IPS DF 4.7 (cell line): ENCODE results near the gene MTCL1.

ENCODE experiments used
- DNase-seq: peaks from one replicate; pipeline ENCODE4 v3.0.0-alpha.2; 2013; ENCODE audit warnings: low spot score; ENCODE audit errors: extremely low read depth

The MTCL1 gene

GRCh38 chr18:8709248-8710059 is 4.1 kb downstream of the MTCL1 start:
- DNase-seq = no peak

- DNase-seq = no peak
Measured at GRCh38 chr18:8711736-8712135, 6.4 kb downstream of the MTCL1 start.

GRCh38 chr18:8713691-8714090 is 8.3 kb downstream of the MTCL1 start:
- no peak for DNase-seq

GRCh38 chr18:8715599-8715998 is 10.2 kb downstream of the MTCL1 start:
- no peak for DNase-seq

- DNase-seq = no peak
Measured at GRCh38 chr18:8717011-8717770, 11.8 kb downstream of the MTCL1 start.

- DNase-seq = no peak
Measured at GRCh38 chr18:8718401-8718913, 13.1 kb downstream of the MTCL1 start.

- DNase-seq = no peak
Measured at GRCh38 chr18:8719192-8719591, 13.8 kb downstream of the MTCL1 start.

- DNase-seq = no peak
Measured at GRCh38 chr18:8720141-8720540, 14.8 kb downstream of the MTCL1 start.

GRCh38 chr18:8721094-8721669 is 15.8 kb downstream of the MTCL1 start:
- no peak for DNase-seq

- DNase-seq = no peak
Measured at GRCh38 chr18:8721716-8722115, 16.4 kb downstream of the MTCL1 start.

GRCh38 chr18:8722946-8723820 is 17.8 kb downstream of the MTCL1 start:
- DNase-seq = no peak

GRCh38 chr18:8724452-8724851 is 19.1 kb downstream of the MTCL1 start:
- DNase-seq = no peak

GRCh38 chr18:8726281-8726680 is 20.9 kb downstream of the MTCL1 start:
- no peak for DNase-seq

GRCh38 chr18:8726963-8727705 is 21.8 kb downstream of the MTCL1 start:
- DNase-seq = no peak

GRCh38 chr18:8730080-8730827 is 24.9 kb downstream of the MTCL1 start:
- DNase-seq = no peak

GRCh38 chr18:8732442-8733360 is 27.3 kb downstream of the MTCL1 start:
- no peak for DNase-seq

GRCh38 chr18:8734496-8734895 is 29.1 kb downstream of the MTCL1 start:
- no peak for DNase-seq

- DNase-seq = no peak
Measured at GRCh38 chr18:8735274-8735673, 29.9 kb downstream of the MTCL1 start.

- DNase-seq = no peak
Measured at GRCh38 chr18:8741117-8741516, 35.8 kb downstream of the MTCL1 start.
